HEK293 (cell line): ENCODE results near the gene LRP5.

Experiments
- CTCF ChIA-PET: fragments of 350-600 bp; formaldehyde crosslinking; extraction: SDS; loops from one replicate; lab custom pipeline; 2021; ENCODE audit warnings: antibody characterized with exemption; lab: Yijun Ruan, JAX
- POLR2A ChIA-PET: fragments of 300-600 bp; formaldehyde crosslinking; extraction: SDS; loops from one replicate; lab custom pipeline; 2020; ENCODE audit warnings: antibody characterized with exemption, inconsistent platforms; lab: Yijun Ruan, JAX
- H3K27ac ChIP-seq: fragments of 200-500 bp; sonication (Bioruptor generic); 2 replicates; pipeline ENCODE4 v1.5.1; 2014; ENCODE audit warnings: low read depth, low read length, control low read depth, inconsistent platforms; ENCODE audit errors: extremely low read depth
- H3K36me3 ChIP-seq, 2 experiments: fragments of 200-500 bp in 1 of 2; sonication (Bioruptor generic) in 1 of 2; 1 replicate in 1 of 2; 2 replicates in 1 of 2; pipeline ENCODE4 v1.5.1; 2014 to 2017; ENCODE audit warnings: inconsistent platforms in 2 of 2, low read length in 2 of 2; ENCODE audit not compliant: control insufficient read depth in 2 of 2, insufficient read depth in 1 of 2
- H3K4me1 ChIP-seq: fragments of 200-500 bp; sonication (Bioruptor generic); 2 replicates; pipeline ENCODE4 v1.5.1; 2014; ENCODE audit warnings: mild to moderate bottlenecking, low read length, inconsistent platforms; ENCODE audit not compliant: control insufficient read depth, insufficient read depth
- H3K4me3 ChIP-seq: 2 replicates; pipeline ENCODE4 v1.5.1; 2011; ENCODE audit warnings: low read depth, mild to moderate bottlenecking, control low read depth, low read length, moderate library complexity
- H3K9me3 ChIP-seq: fragments of 200-500 bp; sonication (Bioruptor generic); 2 replicates; pipeline ENCODE4 v1.5.1; 2014; ENCODE audit warnings: low read depth, low read length, inconsistent platforms; ENCODE audit not compliant: control insufficient read depth, insufficient read depth
- GLIS1 ChIP-seq: fragments of 450-650 bp; formaldehyde crosslinking; IDR thresholded peaks from 2 replicates; pipeline ENCODE4 v1.5.1; 2016; ENCODE audit warnings: missing biosample characterization, missing genetic modification characterization
- ZBTB20 ChIP-seq: fragments of 450-650 bp; formaldehyde crosslinking; IDR thresholded peaks from 2 replicates; pipeline ENCODE4 v1.5.1; 2016; ENCODE audit warnings: missing biosample characterization, missing genetic modification characterization
- ZBTB8A ChIP-seq: fragments of 450-650 bp; formaldehyde crosslinking; IDR thresholded peaks from 2 replicates; pipeline ENCODE4 v1.5.1; 2016; ENCODE audit warnings: missing biosample characterization, missing genetic modification characterization
- ZEB2 ChIP-seq: fragments of 450-650 bp; formaldehyde crosslinking; IDR thresholded peaks from 2 replicates; pipeline ENCODE4 v1.5.1; 2016; ENCODE audit warnings: missing biosample characterization, missing genetic modification characterization
- ZNF335 ChIP-seq: fragments of 450-650 bp; formaldehyde crosslinking; conservative IDR thresholded peaks from 2 replicates; pipeline ENCODE4 v1.5.1; 2016; ENCODE audit warnings: missing biosample characterization, missing genetic modification characterization
- ZNF391 ChIP-seq: fragments of 450-650 bp; formaldehyde crosslinking; IDR thresholded peaks from 2 replicates; pipeline ENCODE4 v1.5.1; 2016; ENCODE audit warnings: low read depth, missing biosample characterization, missing genetic modification characterization, borderline replicate concordance
- ZNF433 ChIP-seq: fragments of 450-650 bp; formaldehyde crosslinking; IDR thresholded peaks from 2 replicates; pipeline ENCODE4 v1.5.1; 2016; ENCODE audit warnings: missing biosample characterization, missing genetic modification characterization, low read depth
- ZNF510 ChIP-seq: fragments of 450-650 bp; formaldehyde crosslinking; IDR thresholded peaks from 2 replicates; pipeline ENCODE4 v1.5.1; 2018; ENCODE audit warnings: mild to moderate bottlenecking, missing genetic modification characterization, missing biosample characterization; ENCODE audit not compliant: insufficient replicate concordance
- ZNF544 ChIP-seq: fragments of 450-650 bp; formaldehyde crosslinking; IDR thresholded peaks from 2 replicates; pipeline ENCODE4 v1.5.0; 2017; ENCODE audit warnings: missing biosample characterization, missing genetic modification characterization
- ZNF548 ChIP-seq: fragments of 450-650 bp; formaldehyde crosslinking; IDR thresholded peaks from 2 replicates; pipeline ENCODE4 v1.5.1; 2016; ENCODE audit warnings: missing biosample characterization, missing genetic modification characterization
- ZNF560 ChIP-seq: fragments of 450-650 bp; formaldehyde crosslinking; IDR thresholded peaks from 2 replicates; pipeline ENCODE4 v1.5.1; 2017; ENCODE audit warnings: missing biosample characterization, missing genetic modification characterization, borderline replicate concordance
- ZNF664 ChIP-seq: fragments of 450-650 bp; formaldehyde crosslinking; IDR thresholded peaks from 2 replicates; pipeline ENCODE4 v1.5.1; 2016; ENCODE audit warnings: missing biosample characterization, missing genetic modification characterization
- TF ChIP-seq, protein P1 (sequence below): fragments of 450-650 bp; formaldehyde crosslinking; IDR thresholded peaks from 2 replicates; pipeline ENCODE4 v1.5.1; 2016; ENCODE audit warnings: missing biosample characterization, missing genetic modification characterization
- TF ChIP-seq, protein P2 (sequence below): fragments of 450-650 bp; formaldehyde crosslinking; optimal IDR thresholded peaks from 2 replicates; pipeline ENCODE3; 2016; ENCODE audit warnings: missing biosample characterization, mild to moderate bottlenecking, missing genetic modification characterization
- TF ChIP-seq, protein P3 (sequence below): fragments of 450-650 bp; formaldehyde crosslinking; IDR thresholded peaks from 2 replicates; pipeline ENCODE4 v1.5.1; 2016; ENCODE audit warnings: missing biosample characterization, missing genetic modification characterization
- TF ChIP-seq, protein P4 (sequence below): fragments of 450-650 bp; IDR thresholded peaks from 2 replicates; pipeline ENCODE4 v1.5.1; 2018; ENCODE audit warnings: missing biosample characterization, missing genetic modification characterization

LRP5 gene

DNA sequence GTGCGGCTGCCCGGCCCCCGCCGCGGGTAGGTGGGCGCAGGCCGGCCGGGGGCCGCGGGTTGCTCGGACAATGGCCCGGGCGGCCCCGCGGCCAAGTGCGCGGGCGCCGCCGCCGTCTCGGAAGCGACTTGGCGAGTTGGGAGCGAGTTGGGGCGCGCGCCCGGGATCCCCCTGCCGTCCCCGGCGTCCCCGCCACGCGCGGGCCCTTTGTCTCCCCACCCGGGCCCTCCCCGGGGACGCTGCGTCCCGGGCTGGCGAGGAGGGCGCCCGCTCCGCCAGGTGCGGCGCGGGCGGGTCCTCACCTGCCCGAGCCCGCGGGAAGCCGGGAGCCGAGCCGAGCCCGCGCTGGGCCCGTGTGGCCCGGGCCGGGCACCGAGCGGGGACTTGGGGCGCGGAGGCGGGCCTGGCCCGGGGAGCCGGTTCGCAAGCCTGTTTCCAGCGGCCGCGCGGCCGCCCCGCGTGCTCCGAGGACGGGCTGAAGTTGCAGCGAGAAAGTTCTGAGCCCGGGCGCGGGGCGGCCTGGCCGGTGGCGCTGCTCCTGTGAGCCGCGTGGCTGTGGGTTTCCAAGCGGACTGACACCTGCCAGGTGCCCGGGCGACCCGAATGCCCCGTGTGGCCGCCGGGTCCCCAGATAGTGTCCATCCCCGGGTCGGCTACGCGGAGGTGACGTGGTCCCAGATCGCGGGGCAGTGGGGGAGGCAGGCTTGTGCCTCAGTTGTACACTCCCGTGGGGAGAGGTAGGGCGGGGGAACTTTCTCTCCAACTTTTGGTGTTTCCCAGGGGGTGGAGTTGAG lies 586 bp downstream of the LRP5 start (continued):
- TF ChIP-seq, protein P1, sequence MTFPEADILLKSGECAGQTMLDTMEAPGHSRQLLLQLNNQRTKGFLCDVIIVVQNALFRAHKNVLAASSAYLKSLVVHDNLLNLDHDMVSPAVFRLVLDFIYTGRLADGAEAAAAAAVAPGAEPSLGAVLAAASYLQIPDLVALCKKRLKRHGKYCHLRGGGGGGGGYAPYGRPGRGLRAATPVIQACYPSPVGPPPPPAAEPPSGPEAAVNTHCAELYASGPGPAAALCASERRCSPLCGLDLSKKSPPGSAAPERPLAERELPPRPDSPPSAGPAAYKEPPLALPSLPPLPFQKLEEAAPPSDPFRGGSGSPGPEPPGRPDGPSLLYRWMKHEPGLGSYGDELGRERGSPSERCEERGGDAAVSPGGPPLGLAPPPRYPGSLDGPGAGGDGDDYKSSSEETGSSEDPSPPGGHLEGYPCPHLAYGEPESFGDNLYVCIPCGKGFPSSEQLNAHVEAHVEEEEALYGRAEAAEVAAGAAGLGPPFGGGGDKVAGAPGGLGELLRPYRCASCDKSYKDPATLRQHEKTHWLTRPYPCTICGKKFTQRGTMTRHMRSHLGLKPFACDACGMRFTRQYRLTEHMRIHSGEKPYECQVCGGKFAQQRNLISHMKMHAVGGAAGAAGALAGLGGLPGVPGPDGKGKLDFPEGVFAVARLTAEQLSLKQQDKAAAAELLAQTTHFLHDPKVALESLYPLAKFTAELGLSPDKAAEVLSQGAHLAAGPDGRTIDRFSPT (tag by site-specific recombination): 0 out of 2 replicates have a peak, but pooled peaks have one; percentile 19
- TF ChIP-seq ZNF391 (tag by site-specific recombination) (no peak), ZBTB20 (tag by site-specific recombination) (peak; percentile 70), ZNF664 (tag by site-specific recombination) (no peak), ZNF548 (tag by site-specific recombination) (no peak), ZNF433 (tag by site-specific recombination) (no peak), ZNF510 (tag by site-specific recombination) (no peak), ZBTB8A (peak; percentile 65), ZEB2 (0 out of 2 replicates have a peak, but pooled peaks have one; percentile 33)
- TF ChIP-seq, protein P2, sequence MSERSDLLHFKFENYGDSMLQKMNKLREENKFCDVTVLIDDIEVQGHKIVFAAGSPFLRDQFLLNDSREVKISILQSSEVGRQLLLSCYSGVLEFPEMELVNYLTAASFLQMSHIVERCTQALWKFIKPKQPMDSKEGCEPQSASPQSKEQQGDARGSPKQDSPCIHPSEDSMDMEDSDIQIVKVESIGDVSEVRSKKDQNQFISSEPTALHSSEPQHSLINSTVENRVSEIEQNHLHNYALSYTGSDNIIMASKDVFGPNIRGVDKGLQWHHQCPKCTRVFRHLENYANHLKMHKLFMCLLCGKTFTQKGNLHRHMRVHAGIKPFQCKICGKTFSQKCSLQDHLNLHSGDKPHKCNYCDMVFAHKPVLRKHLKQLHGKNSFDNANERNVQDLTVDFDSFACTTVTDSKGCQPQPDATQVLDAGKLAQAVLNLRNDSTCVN (tag by site-specific recombination): peak; percentile 73

DNA sequence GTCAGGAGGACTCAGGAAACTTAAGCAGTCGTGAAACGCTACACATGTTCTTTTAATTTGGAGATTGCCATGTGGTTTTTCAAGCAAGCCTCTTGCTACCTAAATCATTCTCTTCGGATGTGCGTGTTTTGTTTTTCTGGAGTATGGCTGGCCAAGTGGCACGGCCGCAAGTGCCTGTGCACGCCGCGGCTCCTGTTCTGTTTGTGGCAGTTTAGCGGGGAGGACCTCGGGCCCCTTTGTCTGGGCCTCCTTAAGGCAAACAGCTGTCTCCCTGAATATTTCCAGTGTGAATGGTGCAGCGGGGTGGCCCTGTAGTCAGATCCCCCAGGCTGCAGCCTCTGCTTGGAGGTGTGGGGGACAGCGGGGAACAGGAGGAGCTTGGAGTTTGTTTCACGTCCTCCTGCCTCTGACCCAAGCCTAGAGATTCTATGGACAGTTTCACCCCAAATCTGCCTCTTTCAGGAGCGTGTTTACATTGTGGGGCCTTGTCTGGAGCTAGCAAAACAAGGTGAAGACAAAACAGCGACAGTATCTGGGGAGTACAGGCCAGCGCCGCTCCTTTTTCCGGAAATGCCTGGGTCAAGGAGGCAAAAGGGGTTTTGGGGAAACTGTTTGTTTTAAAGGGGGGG lies 1.3 kb downstream of the LRP5 start:
- POLR2A ChIA-PET: no interaction called here
- TF ChIP-seq ZBTB20 (tag by site-specific recombination): peak; percentile 11; the same call in 1 of the 2 replicates
- TF ChIP-seq ZNF544 (tag by site-specific recombination): no peak
- TF ChIP-seq, protein P3, sequence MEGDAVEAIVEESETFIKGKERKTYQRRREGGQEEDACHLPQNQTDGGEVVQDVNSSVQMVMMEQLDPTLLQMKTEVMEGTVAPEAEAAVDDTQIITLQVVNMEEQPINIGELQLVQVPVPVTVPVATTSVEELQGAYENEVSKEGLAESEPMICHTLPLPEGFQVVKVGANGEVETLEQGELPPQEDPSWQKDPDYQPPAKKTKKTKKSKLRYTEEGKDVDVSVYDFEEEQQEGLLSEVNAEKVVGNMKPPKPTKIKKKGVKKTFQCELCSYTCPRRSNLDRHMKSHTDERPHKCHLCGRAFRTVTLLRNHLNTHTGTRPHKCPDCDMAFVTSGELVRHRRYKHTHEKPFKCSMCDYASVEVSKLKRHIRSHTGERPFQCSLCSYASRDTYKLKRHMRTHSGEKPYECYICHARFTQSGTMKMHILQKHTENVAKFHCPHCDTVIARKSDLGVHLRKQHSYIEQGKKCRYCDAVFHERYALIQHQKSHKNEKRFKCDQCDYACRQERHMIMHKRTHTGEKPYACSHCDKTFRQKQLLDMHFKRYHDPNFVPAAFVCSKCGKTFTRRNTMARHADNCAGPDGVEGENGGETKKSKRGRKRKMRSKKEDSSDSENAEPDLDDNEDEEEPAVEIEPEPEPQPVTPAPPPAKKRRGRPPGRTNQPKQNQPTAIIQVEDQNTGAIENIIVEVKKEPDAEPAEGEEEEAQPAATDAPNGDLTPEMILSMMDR (tag by site-specific recombination): no peak
- peak; percentile 78 for TF ChIP-seq ZNF335
- TF ChIP-seq ZNF560 (tag by site-specific recombination): no peak
- TF ChIP-seq ZNF548 (tag by site-specific recombination): no peak
- TF ChIP-seq, protein P4, sequence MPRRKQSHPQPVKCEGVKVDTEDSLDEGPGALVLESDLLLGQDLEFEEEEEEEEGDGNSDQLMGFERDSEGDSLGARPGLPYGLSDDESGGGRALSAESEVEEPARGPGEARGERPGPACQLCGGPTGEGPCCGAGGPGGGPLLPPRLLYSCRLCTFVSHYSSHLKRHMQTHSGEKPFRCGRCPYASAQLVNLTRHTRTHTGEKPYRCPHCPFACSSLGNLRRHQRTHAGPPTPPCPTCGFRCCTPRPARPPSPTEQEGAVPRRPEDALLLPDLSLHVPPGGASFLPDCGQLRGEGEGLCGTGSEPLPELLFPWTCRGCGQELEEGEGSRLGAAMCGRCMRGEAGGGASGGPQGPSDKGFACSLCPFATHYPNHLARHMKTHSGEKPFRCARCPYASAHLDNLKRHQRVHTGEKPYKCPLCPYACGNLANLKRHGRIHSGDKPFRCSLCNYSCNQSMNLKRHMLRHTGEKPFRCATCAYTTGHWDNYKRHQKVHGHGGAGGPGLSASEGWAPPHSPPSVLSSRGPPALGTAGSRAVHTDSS: no peak
- TF ChIP-seq, protein P2 (tag by site-specific recombination): peak; percentile 33
- TF ChIP-seq GLIS1 (tag by site-specific recombination): peak; percentile 33; the same call in 1 of the 2 replicates
- no peaks in the 10 kb centered on the region for H3K9me3 ChIP-seq
- no peaks in the 10 kb centered on the region for H3K4me1 ChIP-seq
- H3K27ac ChIP-seq: peak overlapping the region; percentile 48; the same call in 1 of the 2 replicates
- no peaks in the 10 kb centered on the region for H3K36me3 ChIP-seq
- H3K4me3 ChIP-seq: peak overlapping the region; percentile 70
- CTCF ChIA-PET: interaction anchor here (0.6 to 1.1 kb wide), 3 partner anchors 14 to 478 kb away, joined by 3 to 4 read pairs (median 3); no protein-coding TSS in a partner anchor
